CD14-positive monocyte (primary cell): ENCODE data around the gene LZIC. TPM values are rescaled to one million over a fixed set of nuclear protein-coding genes. Genes with fewer than 3 reads are reported as not detected.

Experiments used
- DNase-seq, 3 donors: peaks; one replicate each; pipeline ENCODE4 v3.0.0-alpha.2; 2011 to 2022
- H2AFZ ChIP-seq: 2 replicates; pipeline ENCODE4 v1.6.0; 2012; ENCODE audit warnings: mild to moderate bottlenecking, low read depth, low read length, inconsistent platforms; ENCODE audit not compliant: insufficient read depth, poor library complexity, severe bottlenecking
- H3K27ac ChIP-seq, 2 donors: 1 replicate in 1 of 2; 2 replicates in 1 of 2; pipeline ENCODE4 v1.5.1; 2012 to 2013; ENCODE audit warnings: low read length in 2 of 2, control low read depth in 1 of 2, inconsistent platforms in 1 of 2, low read depth in 1 of 2, mild to moderate bottlenecking in 1 of 2
- H3K27me3 ChIP-seq, 2 donors: one replicate each; pipeline versions ENCODE4 v1.6.0 to v1.6.1; 2011 to 2013; ENCODE audit warnings: low read length in 2 of 2; ENCODE audit not compliant: control insufficient read depth in 2 of 2, insufficient read depth in 2 of 2
- H3K36me3 ChIP-seq, 2 donors: replicated peaks in 1 of 2; 1 replicate in 1 of 2; 2 replicates in 1 of 2; pipeline versions ENCODE4 v1.5.1 to v1.6.1; 2012 to 2013; ENCODE audit warnings: low read length in 2 of 2, control low read depth in 1 of 2, inconsistent platforms in 1 of 2, mild to moderate bottlenecking in 1 of 2; ENCODE audit not compliant: insufficient read depth in 2 of 2, control insufficient read depth in 1 of 2
- H3K4me1 ChIP-seq, 2 donors: 1 replicate in 1 of 2; 2 replicates in 1 of 2; pipeline versions ENCODE4 v1.5.1 to v1.6.1; 2012 to 2013; ENCODE audit warnings: low read length in 2 of 2, control low read depth in 1 of 2, inconsistent platforms in 1 of 2, mild to moderate bottlenecking in 1 of 2, moderate library complexity in 1 of 2; ENCODE audit not compliant: insufficient read depth in 2 of 2, control insufficient read depth in 1 of 2
- H3K4me2 ChIP-seq: replicated peaks from 2 replicates; pipeline ENCODE3; 2012; ENCODE audit warnings: low read length, moderate library complexity, mild to moderate bottlenecking; ENCODE audit not compliant: poor library complexity, severe bottlenecking; ENCODE audit errors: extremely low read depth
- H3K4me3 ChIP-seq, 3 experiments: fragments of 200-600 bp in 1 of 3; sonication (generic) in 1 of 3; replicated peaks in 1 of 3; 1 replicate in 2 of 3; 2 replicates in 1 of 3; pipeline ENCODE4 v1.5.1; 2011 to 2013; ENCODE audit warnings: low read length in 3 of 3, mild to moderate bottlenecking in 3 of 3, control low read depth in 2 of 3, low read depth in 2 of 3, inconsistent platforms in 1 of 3, moderate library complexity in 1 of 3
- H3K79me2 ChIP-seq: 2 replicates; pipeline ENCODE4 v1.6.0; 2012; ENCODE audit warnings: mild to moderate bottlenecking, control low read depth, inconsistent platforms, low read length, moderate library complexity; ENCODE audit not compliant: insufficient read depth
- H3K9ac ChIP-seq: 2 replicates; pipeline ENCODE4 v1.6.0; 2017; ENCODE audit warnings: low read length, mild to moderate bottlenecking; ENCODE audit not compliant: insufficient read depth, poor library complexity, severe bottlenecking
- H3K9me3 ChIP-seq, 2 donors: replicated peaks in 1 of 2; 1 replicate in 1 of 2; 2 replicates in 1 of 2; pipeline versions ENCODE4 v1.5.1 to v1.6.1; 2012 to 2013; ENCODE audit warnings: low read length in 2 of 2, control low read depth in 1 of 2; ENCODE audit not compliant: control insufficient read depth in 1 of 2, insufficient read depth in 1 of 2
- H4K20me1 ChIP-seq: 2 replicates; pipeline ENCODE4 v1.6.0; 2012; ENCODE audit warnings: mild to moderate bottlenecking, low read length, control low read depth, moderate library complexity; ENCODE audit not compliant: insufficient read depth
- H3K27ac Mint-ChIP-seq, 7 donors: one replicate each; pipeline ENCODE4 v1.8.0; 2020; ENCODE audit warnings: mild to moderate bottlenecking in 7 of 7, mixed read lengths in 7 of 7, moderate library complexity in 6 of 7, inconsistent platforms in 2 of 7
- H3K27me3 Mint-ChIP-seq, 3 donors: one replicate each; pipeline ENCODE4 v1.8.0; 2021 to 2022; ENCODE audit warnings: low read depth in 3 of 3, mild to moderate bottlenecking in 3 of 3, mixed read lengths in 3 of 3, moderate library complexity in 3 of 3, inconsistent platforms in 1 of 3
- H3K36me3 Mint-ChIP-seq, 2 donors: one replicate each; pipeline ENCODE4 v1.8.0; 2020; ENCODE audit warnings: mixed read lengths in 2 of 2, inconsistent platforms in 1 of 2, mild to moderate bottlenecking in 1 of 2
- H3K4me1 Mint-ChIP-seq: one replicate; pipeline ENCODE4 v1.8.0; 2020; ENCODE audit warnings: mild to moderate bottlenecking, mixed read lengths
- H3K4me3 Mint-ChIP-seq, 2 donors: one replicate each; pipeline ENCODE4 v1.8.0; 2020; ENCODE audit warnings: mild to moderate bottlenecking in 2 of 2, mixed read lengths in 2 of 2, moderate library complexity in 1 of 2
- H3K9me3 Mint-ChIP-seq, 7 donors: one replicate each; pipeline ENCODE4 v1.8.0; 2020 to 2022; ENCODE audit warnings: mixed read lengths in 7 of 7, mild to moderate bottlenecking in 6 of 7, moderate library complexity in 6 of 7, inconsistent platforms in 2 of 7
- WGBS: methylation state at CpG from one replicate; pipeline ENCODE4 v1.1.5; 2013; ENCODE audit warnings: missing lambda C conversion rate; ENCODE audit not compliant: insufficient coverage; 5-methylcytosine and 5-hydroxymethylcytosine counted together
- intact Hi-C, 2 donors: fragments of 100-400 bp; cut with micrococcal nuclease; formaldehyde crosslinking; loops; one replicate each; pipeline versions ENCODE4 v1.15.0 to v1.15.1; 2023
- polyA plus RNA-seq, 3 donors: library from polyadenylated mRNA; depleted of rRNA in 1 of 3; unstranded in 2 of 3; stranded (reverse) in 1 of 3; fragments of 300-500 nt in 2 of 3; fragments of >200 nt in 1 of 3; fragmentation: Illumina TruSeq in 2 of 3; gene quantifications; 1 replicate in 2 of 3; 2 replicates in 1 of 3; pipeline ENCODE4 v1.2.3, GENCODE V29; 2012 to 2021
- TF ChIP-seq, protein P1 (sequence below): fragments of 200-600 bp; IDR thresholded peaks from one replicate; pipeline ENCODE4 v1.8.0; 2022; ENCODE audit warnings: antibody characterized with exemption, mild to moderate bottlenecking

Gene LZIC
- polyA plus RNA-seq, 3 donors, result 11.1 to 32.9 (median 28.2) TPM

GRCh38 chr1:9902060-9902452, 41.1 kb downstream of the LZIC start:
- H3K27ac ChIP-seq, result peak overlapping the region; percentile 86
- H3K9ac ChIP-seq, result no peak overlapping the region
- no peak overlapping the region for H3K4me2 ChIP-seq
- Mint-ChIP-seq H3K9me3 (no peaks in the 10 kb centered on the region), H3K27ac (peak overlapping the region in 4 of 7 donors; percentile 6 to 77 (median 50)), H3K27me3 (no peaks in the 10 kb centered on the region), H3K36me3 (peaks cover 0 to 7% of the 10 kb centered on the region in 2 donors), H3K4me1 (peaks cover 59% of the 10 kb centered on the region), H3K4me3 (no peak overlapping the region)
- peaks cover 42 to 51% of the 10 kb centered on the region in 2 donors for H3K4me1 ChIP-seq
- intact Hi-C loops, result loop anchor here in 1 of 2 donors (10.0 kb wide), 1 partner anchor 217 kb away; no protein-coding TSS in a partner anchor
- TF ChIP-seq, protein P1, sequence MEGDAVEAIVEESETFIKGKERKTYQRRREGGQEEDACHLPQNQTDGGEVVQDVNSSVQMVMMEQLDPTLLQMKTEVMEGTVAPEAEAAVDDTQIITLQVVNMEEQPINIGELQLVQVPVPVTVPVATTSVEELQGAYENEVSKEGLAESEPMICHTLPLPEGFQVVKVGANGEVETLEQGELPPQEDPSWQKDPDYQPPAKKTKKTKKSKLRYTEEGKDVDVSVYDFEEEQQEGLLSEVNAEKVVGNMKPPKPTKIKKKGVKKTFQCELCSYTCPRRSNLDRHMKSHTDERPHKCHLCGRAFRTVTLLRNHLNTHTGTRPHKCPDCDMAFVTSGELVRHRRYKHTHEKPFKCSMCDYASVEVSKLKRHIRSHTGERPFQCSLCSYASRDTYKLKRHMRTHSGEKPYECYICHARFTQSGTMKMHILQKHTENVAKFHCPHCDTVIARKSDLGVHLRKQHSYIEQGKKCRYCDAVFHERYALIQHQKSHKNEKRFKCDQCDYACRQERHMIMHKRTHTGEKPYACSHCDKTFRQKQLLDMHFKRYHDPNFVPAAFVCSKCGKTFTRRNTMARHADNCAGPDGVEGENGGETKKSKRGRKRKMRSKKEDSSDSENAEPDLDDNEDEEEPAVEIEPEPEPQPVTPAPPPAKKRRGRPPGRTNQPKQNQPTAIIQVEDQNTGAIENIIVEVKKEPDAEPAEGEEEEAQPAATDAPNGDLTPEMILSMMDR, result no peak
- no peak overlapping the region for H3K4me3 ChIP-seq
- peaks cover 82% of the 10 kb centered on the region for H3K79me2 ChIP-seq
- peaks cover 12% of the 10 kb centered on the region for H4K20me1 ChIP-seq
- H3K27me3 ChIP-seq, result no peaks in the 10 kb centered on the region
- no peak for DNase-seq
- 92% methylated on average over 1 of the region's 6 CpGs for WGBS
- H3K36me3 ChIP-seq, result no peaks in the 10 kb centered on the region
- H3K9me3 ChIP-seq, result no peaks in the 10 kb centered on the region
- H2AFZ ChIP-seq, result no peak overlapping the region

DNA sequence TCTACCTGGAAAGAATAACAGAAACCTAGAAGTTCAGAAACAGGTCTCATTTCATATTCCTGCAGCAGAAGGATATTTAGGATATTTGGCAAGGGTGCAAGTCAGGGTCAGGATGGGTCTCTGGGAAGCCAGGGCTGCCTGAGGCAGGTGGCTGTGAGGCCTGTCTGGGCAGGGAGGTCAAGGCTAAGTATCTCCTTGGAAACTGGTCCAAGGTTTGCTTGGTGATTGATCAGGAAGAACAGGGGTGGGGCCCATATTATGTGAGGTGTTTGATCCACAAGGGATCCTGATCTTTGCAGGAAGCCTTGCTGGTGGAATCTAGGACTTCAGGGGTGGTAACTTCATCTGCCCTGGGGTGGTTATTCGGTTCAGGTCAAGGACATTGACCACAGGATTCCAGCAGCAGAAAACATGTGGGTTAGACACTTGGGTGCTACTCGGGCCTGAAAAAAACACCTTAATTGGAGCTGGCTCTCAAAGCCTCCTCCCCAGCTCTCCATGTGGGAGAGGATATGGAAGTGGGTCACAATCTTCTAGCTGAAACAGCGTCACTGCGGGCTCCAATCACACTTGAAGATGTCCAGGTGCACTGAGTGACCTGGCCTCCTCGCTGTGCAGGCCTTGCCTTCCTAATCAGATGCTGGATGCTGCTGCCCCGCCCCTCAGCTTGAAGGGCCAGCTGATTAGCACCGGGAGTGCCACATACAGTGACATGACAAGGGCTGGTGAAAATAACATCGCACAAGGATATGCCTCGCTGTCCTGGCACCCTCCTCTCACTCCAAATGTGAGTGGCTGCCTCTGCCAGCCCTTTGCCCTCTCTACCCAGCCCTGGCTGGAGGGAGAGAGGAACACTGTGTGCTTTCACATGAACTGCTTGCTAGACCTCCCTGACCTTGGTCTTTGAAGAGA, 41.8 kb downstream of the LZIC start:
- H3K4me3 Mint-ChIP-seq, result peak overlapping the region; percentile 90 to 98
- peaks cover 42 to 51% of the 10 kb centered on the region in 2 donors for H3K4me1 ChIP-seq
- peaks cover 0 to under 1% of the 10 kb centered on the region in 2 donors for H3K36me3 Mint-ChIP-seq
- H3K27ac Mint-ChIP-seq, result peak overlapping the region; percentile 94 to 98 (median 97)
- peaks cover 54% of the 10 kb centered on the region for H3K4me1 Mint-ChIP-seq
- no peaks in the 10 kb centered on the region for H3K27me3 ChIP-seq
- peak overlapping the region; percentile 39 for H3K9ac ChIP-seq
- H2AFZ ChIP-seq, result peak overlapping the region; percentile 81
- no peak for DNase-seq
- WGBS, result 90% methylated on average over 3 of the region's 9 CpGs
- no peaks in the 10 kb centered on the region for H3K27me3 Mint-ChIP-seq
- TF ChIP-seq, protein P1, result no peak
- peak overlapping the region; percentile 86 for H3K27ac ChIP-seq
- intact Hi-C loops, result loop anchor here in 1 of 2 donors (10.0 kb wide), 1 partner anchor 217 kb away; no protein-coding TSS in a partner anchor
- no peaks in the 10 kb centered on the region for H3K9me3 ChIP-seq
- H3K4me3 ChIP-seq, result peak overlapping the region in 1 of 3 experiments; percentile 78
- H3K4me2 ChIP-seq, result peak overlapping the region; percentile 88
- peaks cover 77% of the 10 kb centered on the region for H3K79me2 ChIP-seq
- peaks cover 12% of the 10 kb centered on the region for H4K20me1 ChIP-seq
- no peaks in the 10 kb centered on the region for H3K9me3 Mint-ChIP-seq
- H3K36me3 ChIP-seq, result no peaks in the 10 kb centered on the region
